Activated naive CD8-positive, alpha-beta T cell treated with anti-CD3 and anti-CD28 coated beads for 36 hours (primary cell): ENCODE data around the gene SLC5A1. TPM values are rescaled to one million over a fixed set of nuclear protein-coding genes. Genes with fewer than 3 reads are reported as not detected.
A peak's percentile ranks its signal among the peaks of the same experiment; 100 is the strongest.
"Not testable (repeated sequence)": the region's sequence is repeated elsewhere in the genome, so short reads cannot be mapped to it uniquely, and the experiment has no call there.

ENCODE experiments used
- DNase-seq: peaks from one replicate; pipeline ENCODE4 v3.0.0; 2021
- H3K27ac Mint-ChIP-seq: one replicate; pipeline ENCODE4 v1.8.0; 2022; ENCODE audit warnings: mild to moderate bottlenecking, moderate library complexity, mixed read lengths
- H3K27me3 Mint-ChIP-seq: one replicate; pipeline ENCODE4 v1.8.0; 2022; ENCODE audit warnings: mild to moderate bottlenecking, mixed read lengths
- H3K36me3 Mint-ChIP-seq: one replicate; pipeline ENCODE4 v1.8.0; 2021; ENCODE audit warnings: mild to moderate bottlenecking, mixed read lengths
- H3K4me1 Mint-ChIP-seq: one replicate; pipeline ENCODE4 v1.8.0; 2021; ENCODE audit warnings: mixed read lengths
- H3K4me3 Mint-ChIP-seq: one replicate; pipeline ENCODE4 v1.8.0; 2022; ENCODE audit warnings: mild to moderate bottlenecking, moderate library complexity, mixed read lengths
- H3K9me3 Mint-ChIP-seq: one replicate; pipeline ENCODE4 v1.8.0; 2022; ENCODE audit warnings: mixed read lengths
- total RNA-seq, 2 experiments: library from RNA; stranded (reverse); gene quantifications; one replicate each; pipeline ENCODE4 v1.2.3, GENCODE V29; 2021

Gene SLC5A1
- total RNA-seq, 2 experiments from 2014 or later: not detected

DNA sequence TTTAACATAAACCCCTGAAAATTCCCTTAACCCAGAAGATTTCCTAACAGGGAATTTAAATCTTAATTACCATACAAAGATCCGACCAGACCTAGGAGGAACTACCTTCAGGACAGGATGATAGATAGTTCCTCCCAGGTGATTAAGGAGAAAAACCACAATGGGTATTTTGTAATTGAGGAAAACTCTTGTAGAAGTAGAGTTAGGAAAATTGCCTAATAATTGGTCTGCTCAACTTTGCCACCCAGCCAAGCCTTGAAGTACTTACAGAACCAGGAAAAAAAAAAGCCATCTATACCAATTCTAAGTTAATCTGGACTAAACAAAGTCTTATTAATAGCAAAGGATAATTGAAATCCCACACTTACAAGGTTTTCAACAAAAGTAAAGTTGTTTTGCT is 95.5 kb downstream of the SLC5A1 start:
- not testable (repeated sequence) for DNase-seq, H3K27me3 Mint-ChIP-seq, H3K36me3 Mint-ChIP-seq, H3K9me3 Mint-ChIP-seq
- H3K27ac Mint-ChIP-seq: peak overlapping the region; percentile 89
- peaks cover 44% of the 10 kb centered on the region for H3K4me1 Mint-ChIP-seq
- peak overlapping the region; percentile 81 for H3K4me3 Mint-ChIP-seq

DNA sequence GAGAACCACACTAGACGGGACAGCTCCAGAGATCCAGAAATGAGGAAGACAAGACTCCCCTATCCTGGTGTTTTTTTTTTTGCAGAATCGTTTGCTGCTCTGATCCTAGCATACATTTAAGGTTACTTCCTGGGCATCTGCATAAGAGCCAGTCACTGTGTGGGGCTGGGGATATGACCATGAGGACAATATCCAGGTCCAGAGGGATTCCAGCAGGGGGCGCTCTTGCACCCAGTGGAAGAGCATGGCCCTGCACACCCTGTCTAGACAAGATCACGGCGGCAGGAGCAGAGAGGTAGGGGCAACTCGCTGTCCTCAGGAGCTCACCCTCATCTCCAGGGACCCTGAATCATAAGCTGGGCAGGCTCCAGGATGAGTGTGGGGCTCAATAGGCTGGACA is 97.6 kb downstream of the SLC5A1 start:
- H3K4me1 Mint-ChIP-seq: peaks cover 59% of the 10 kb centered on the region
- H3K36me3 Mint-ChIP-seq, H3K9me3 Mint-ChIP-seq, H3K27ac Mint-ChIP-seq, H3K4me3 Mint-ChIP-seq, DNase-seq, H3K27me3 Mint-ChIP-seq: not testable (repeated sequence)

DNA sequence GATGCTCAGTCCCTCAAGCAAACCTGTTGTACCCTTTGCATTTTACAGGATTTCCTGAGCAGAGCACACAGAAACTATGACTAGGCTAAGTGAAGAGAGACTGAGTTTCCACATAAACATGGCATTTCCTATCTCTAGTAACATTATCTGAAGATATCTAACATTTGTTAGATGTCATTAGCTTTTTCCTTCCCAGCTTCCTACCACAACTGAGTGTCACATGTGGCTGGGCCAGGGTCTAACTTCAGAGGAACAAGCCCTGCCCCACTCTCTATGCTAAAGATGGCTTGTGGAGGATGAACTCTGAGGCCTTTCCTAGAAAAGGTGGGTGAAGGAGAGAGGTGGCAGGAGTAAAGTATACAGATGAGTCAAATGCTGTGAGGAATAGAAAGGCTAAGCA is 99.5 kb downstream of the SLC5A1 start:
- Mint-ChIP-seq H3K27me3 (no peaks in the 10 kb centered on the region), H3K9me3 (peaks cover 6% of the 10 kb centered on the region), H3K36me3 (peaks cover 4% of the 10 kb centered on the region), H3K27ac (peak overlapping the region; percentile 89), H3K4me1 (peaks cover 53% of the 10 kb centered on the region), H3K4me3 (peak overlapping the region; percentile 33)
- peak; percentile 56 for DNase-seq

DNA sequence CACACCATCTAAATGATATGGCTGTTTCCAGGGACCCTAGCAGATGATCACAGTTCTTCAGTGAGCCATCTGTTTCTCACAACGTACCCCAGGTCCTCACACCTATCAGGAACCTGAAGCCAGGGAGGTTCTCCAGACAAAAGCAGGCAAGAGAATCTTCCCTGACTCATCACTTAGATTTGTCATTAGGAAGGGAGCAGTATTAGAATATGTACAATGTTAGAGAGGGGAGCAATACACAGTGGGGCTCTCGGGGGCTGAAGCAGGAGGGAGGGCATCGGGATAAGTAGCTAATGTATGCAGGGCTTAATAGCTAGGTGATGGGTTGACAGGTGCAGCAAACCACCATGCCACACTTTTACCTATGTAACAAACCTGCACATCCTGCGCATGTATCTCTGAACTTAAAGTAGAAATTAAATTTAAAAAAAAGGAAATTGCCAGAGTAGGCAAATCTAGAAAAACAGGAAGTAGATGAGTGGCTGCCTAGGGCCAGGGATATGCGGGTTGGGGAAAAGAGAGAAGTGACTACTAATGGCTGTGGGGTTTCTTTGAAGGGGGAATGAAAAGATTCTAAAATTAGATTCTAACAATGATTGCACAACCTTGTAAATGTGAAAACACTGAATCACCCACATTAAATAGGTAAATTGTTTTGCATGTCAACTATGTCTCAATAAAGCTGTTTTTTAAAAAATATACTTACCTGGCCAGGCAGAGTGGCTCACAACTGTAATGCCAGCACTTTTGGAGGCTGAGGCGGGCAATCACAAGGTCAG is 101.6 kb downstream of the SLC5A1 start:
- Mint-ChIP-seq H3K4me3 (no peak overlapping the region), H3K27me3 (peaks cover 4% of the 10 kb centered on the region), H3K27ac (peak overlapping the region; percentile 0), H3K4me1 (peaks cover 41% of the 10 kb centered on the region), H3K36me3 (peaks cover 2% of the 10 kb centered on the region), H3K9me3 (peaks cover 8% of the 10 kb centered on the region)
- DNase-seq: no peak

DNA sequence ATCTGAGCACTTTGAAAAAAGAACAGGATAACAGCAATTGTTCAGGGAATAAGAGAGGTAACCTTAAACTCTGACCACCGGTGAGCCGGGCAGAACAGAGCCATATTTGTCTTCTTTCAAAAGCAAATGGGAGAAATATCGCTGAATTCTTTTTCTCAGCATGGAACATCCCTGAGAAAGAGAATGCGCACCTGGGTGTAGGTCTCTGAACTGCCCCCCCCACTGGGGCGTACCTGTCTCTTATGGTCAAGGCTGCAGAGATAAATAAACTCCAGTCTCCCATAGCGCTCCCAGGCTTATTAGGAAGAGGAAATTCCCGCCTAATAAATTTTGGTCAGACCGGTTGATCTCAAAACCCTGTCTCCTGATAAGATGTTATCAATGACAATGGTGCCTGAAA is 104.1 kb downstream of the SLC5A1 start:
- H3K27me3 Mint-ChIP-seq, H3K9me3 Mint-ChIP-seq, H3K4me3 Mint-ChIP-seq, H3K27ac Mint-ChIP-seq, DNase-seq, H3K36me3 Mint-ChIP-seq: not testable (repeated sequence)
- peaks cover 29% of the 10 kb centered on the region for H3K4me1 Mint-ChIP-seq

DNA sequence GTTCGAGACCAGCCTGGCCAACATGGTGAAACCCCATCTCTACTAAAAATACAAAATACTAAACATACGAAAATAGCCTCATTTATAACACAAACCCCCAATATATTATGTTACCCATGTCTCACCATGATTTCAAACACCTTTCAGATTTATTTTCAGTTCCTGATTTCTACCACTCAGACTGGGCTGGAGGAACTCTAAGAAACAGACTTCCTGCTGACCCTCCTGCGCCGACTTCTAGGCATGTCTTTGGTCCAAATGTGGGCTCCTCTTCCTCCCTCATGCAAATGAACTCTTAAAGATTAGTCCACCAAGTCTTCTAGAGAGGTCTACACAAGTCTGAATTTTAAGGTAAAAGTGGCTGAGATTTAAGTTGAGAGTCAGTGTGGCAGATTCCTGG is 105.3 kb downstream of the SLC5A1 start:
- not testable (repeated sequence) for DNase-seq, H3K4me3 Mint-ChIP-seq, H3K9me3 Mint-ChIP-seq, H3K27ac Mint-ChIP-seq, H3K27me3 Mint-ChIP-seq, H3K36me3 Mint-ChIP-seq
- peaks cover 17% of the 10 kb centered on the region for H3K4me1 Mint-ChIP-seq

DNA sequence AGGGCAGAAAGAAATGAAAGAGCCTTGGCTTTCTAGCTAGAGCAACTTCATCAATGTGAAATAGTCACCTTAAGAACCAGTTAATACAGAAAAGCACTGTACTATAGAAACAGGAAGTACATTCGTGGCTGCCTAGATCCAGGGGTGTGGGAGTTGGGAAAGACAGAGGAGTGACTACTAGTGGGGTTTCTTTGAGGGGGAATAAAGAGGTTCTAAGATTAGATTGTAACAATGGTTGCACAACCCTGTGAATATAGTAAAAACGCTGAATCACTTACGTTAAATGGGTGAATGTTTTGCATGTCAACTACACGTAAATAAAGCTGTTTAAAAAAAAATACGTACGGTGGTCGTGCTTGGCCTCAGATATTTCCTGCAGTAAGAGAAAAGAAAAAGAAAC is 107.6 kb downstream of the SLC5A1 start:
- not testable (repeated sequence) for H3K4me1 Mint-ChIP-seq, H3K36me3 Mint-ChIP-seq, H3K4me3 Mint-ChIP-seq, H3K9me3 Mint-ChIP-seq, H3K27ac Mint-ChIP-seq, DNase-seq, H3K27me3 Mint-ChIP-seq

DNA sequence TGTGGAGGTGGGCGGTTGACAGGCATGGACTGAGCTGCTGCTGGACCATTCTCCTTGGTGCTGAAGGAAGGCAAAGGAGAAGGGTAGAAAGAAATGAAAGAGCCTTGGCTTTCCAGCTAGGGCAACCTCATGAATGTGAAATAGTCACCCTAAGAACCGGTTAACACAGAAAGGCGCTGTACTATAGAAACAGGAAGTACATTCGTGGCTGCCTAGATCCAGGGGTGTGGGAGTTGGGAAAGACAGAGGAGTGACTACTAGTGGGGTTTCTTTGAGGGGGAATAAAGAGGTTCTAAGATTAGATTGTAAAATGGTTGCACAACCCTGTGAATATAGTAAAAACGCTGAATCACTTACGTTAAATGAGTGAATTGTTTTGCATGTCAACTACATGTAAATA is 108.6 kb downstream of the SLC5A1 start:
- H3K36me3 Mint-ChIP-seq, H3K27ac Mint-ChIP-seq, H3K4me1 Mint-ChIP-seq, H3K27me3 Mint-ChIP-seq, H3K9me3 Mint-ChIP-seq, H3K4me3 Mint-ChIP-seq, DNase-seq: not testable (repeated sequence)

DNA sequence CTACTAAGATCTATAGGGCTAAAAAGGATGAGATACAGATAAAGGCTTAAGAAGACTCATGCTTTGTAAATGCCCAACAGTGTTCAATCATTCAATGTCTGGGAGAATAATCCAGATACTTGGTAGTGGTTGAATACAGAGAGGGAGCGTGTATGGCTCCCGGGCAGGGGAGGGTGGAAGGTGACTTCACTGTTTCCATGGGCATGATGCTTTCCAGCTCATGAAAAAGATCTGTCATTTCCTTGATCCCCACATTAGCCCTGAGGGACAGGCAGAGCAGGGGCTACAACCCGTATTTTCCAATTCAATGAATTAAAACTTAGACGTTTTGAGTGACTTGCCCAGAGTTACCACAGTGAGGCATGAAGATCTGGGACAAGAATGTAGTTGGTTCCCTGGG is 111.7 kb downstream of the SLC5A1 start:
- not testable (repeated sequence) for H3K27ac Mint-ChIP-seq, DNase-seq, H3K4me1 Mint-ChIP-seq, H3K9me3 Mint-ChIP-seq, H3K27me3 Mint-ChIP-seq, H3K4me3 Mint-ChIP-seq, H3K36me3 Mint-ChIP-seq

DNA sequence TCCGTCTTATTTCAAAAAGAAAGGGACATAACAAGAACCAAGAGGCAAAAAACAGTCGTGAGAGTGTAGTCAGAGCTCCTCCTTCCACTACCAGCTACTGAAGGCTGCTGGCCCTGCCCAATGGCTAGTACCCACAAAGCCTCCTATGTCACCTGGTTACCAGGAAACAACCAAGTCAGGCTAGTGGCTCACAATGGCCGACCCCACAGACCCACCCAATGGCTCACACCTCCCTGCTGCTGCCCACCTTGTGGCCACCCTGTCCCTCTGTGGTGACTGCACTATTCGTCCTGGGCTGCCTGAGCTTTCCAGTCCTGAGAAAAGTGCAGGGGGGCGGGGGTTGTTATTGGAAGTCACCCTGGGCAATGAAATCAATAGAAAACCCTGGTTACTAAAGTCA is 114.6 kb downstream of the SLC5A1 start:
- H3K27me3 Mint-ChIP-seq, H3K9me3 Mint-ChIP-seq, H3K36me3 Mint-ChIP-seq, H3K4me1 Mint-ChIP-seq, H3K4me3 Mint-ChIP-seq, H3K27ac Mint-ChIP-seq, DNase-seq: not testable (repeated sequence)

DNA sequence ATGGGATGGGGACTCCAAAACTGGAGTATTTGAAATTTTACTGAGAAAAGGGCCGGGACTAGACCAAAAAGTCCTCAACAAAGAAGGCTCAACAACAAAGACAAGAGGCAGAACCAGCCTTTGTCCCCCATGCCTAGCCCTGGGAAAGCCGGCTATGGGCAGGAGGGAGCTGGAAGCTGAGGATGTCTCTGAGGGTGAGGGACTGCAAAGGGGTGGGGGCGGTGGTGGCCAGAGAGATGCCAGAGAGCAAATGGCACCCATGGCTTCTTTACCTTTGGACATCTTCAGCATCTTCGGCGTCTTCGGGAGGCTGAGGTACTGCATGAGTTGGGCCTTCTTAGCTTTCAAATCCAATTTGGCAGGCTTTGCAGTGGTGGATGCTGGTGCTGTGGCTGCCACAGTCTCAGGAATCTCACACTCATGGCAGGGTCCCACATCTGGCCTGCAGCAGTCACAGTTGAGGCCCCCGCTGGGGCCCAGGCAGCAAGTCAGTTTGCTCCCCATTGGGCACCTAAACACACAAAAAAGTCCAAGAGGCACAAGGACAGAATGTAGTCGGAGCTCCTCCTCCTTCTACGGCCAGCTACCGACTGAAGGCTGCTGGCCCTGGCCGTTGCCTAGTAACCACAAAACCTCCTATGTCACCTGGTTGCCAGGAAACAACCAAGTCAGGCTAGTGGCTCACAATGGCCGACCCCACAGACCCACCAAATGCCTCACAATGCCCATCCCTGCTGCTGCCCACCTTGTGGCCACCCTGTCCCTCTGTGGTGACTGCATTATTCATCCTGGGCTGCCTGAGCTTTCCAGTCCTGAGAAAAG is 115.9 kb downstream of the SLC5A1 start, which contains the start of gene C22orf42:
TSS of gene C22orf42 (minus strand) at position 592 of the 822 bp plus-strand sequence. CDS start at position 504, 88 bp downstream.
- no peaks in the 10 kb centered on the region for H3K36me3 Mint-ChIP-seq
- H3K4me3 Mint-ChIP-seq: no peak within 1 kb of the TSS
- DNase-seq: no peak
- H3K4me1 Mint-ChIP-seq: peaks cover 1% of the 10 kb centered on the region
- H3K27ac Mint-ChIP-seq: no peak within 1 kb of the TSS
- peaks cover 9% of the 10 kb centered on the region for H3K27me3 Mint-ChIP-seq
- no peaks in the 10 kb centered on the region for H3K9me3 Mint-ChIP-seq

DNA sequence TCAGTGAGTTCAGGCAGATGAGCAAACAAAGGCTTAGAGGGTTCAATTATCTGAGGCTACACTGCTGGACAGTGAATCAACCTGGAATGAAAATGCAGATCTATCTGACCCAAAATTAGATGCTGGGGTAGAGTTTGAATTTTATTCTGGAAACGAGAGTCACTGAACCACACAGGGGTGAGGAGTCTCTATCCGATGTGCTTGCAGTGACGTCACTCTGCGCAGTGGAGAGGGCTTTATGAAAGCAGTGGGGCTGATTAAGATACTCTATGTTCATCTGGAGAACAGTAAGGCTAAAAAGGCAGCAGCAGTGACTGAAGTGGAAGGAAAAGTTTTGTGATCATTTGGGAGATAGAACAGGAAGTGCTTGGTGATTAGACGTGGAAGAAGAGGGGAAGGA is 117.3 kb downstream of the SLC5A1 start:
- H3K27me3 Mint-ChIP-seq, H3K36me3 Mint-ChIP-seq, H3K9me3 Mint-ChIP-seq, H3K4me3 Mint-ChIP-seq, DNase-seq, H3K27ac Mint-ChIP-seq, H3K4me1 Mint-ChIP-seq: not testable (repeated sequence)

Other genes starting within 250 kb of the SLC5A1 start
- gene YWHAH, start 98.7 kb upstream of the SLC5A1 start, total RNA-seq: 100 to 1,000 TPM; 173 to 177 TPM
- gene C22orf42, start 116.0 kb downstream of the SLC5A1 start, total RNA-seq: not detected
- gene RFPL2, start 161.8 kb downstream of the SLC5A1 start, total RNA-seq: not detected
- not detected for gene SLC5A4, start 212.1 kb downstream of the SLC5A1 start, total RNA-seq